ENCODE data around the gene CNIH4. TPM values are rescaled to one million over a fixed set of nuclear protein-coding genes. Genes with fewer than 3 reads are reported as not detected.
"Not testable (repeated sequence)": the region's sequence is repeated elsewhere in the genome, so short reads cannot be mapped to it uniquely, and the experiment has no call there.

CNIH4 gene
- total and polyA plus RNA-seq, 11 donors = 15.7 to 84.6 (median 33.7) TPM

GRCh38 chr1:224427346-224427745 lies 70.7 kb downstream of the CNIH4 start:
- Histone ChIP-seq H3K36me3 (peaks cover 0 to 83% (median 76%) of the 10 kb centered on the region in 9 donors), H3K27ac (peak overlapping the region in 2 of 12 donors; percentile 22 to 25), H3K27me3 (no peaks in the 10 kb centered on the region), H3K9me3 (no peaks in the 10 kb centered on the region), H3K4me3 (no peak overlapping the region), H3K4me1 (peaks cover 12 to 68% (median 35%) of the 10 kb centered on the region in 12 donors)
- WGBS, 4 donors = 83 to 94% (median 86%) methylated on average over 1 of the region's 1 CpG
- TF ChIP-seq CTCF (IDR thresholded peaks at IDR 0.05) (no peak), POLR2A (IDR thresholded peaks at IDR 0.05) (no peak)
- ATAC-seq (no peak), DNase-seq (no peak)
- intact Hi-C loops (cut with DNase I) = loop anchor here in 1 of 10 donors (5.0 kb wide), 1 partner anchor 35 kb away; no protein-coding TSS in a partner anchor

DNA sequence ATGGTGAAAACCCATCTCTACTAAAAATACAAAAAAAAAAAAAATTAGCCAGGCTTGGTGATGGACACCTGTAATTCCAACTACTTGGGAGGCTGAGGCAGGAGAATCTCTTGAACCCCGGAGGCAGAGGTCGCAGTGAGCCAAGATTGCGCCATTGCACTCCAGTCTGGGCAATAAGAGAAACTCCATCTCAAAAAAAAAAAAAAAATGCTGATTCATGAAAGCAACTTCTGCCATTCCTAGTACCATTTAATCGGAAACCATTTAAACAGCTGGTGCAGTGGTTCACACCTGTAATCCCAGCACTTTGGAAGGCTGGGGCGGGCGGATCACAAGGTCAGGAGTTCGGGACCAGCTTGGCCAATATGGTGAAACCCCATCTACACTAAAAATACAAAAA lies 72.0 kb downstream of the CNIH4 start:
- peaks cover 12 to 74% (median 37%) of the 10 kb centered on the region in 12 donors for H3K4me1 ChIP-seq
- WGBS, 4 donors = 83 to 97% (median 93%) methylated on average over 7 of the region's 7 CpGs
- intact Hi-C loops (cut with DNase I) = loop anchor here in 1 of 10 donors (5.0 kb wide), 1 partner anchor 36 kb away; no protein-coding TSS in a partner anchor

More for the DNA sequence above, 72.0 kb downstream of the CNIH4 start:
- not testable (repeated sequence) for H3K9me3 ChIP-seq, DNase-seq, H3K27ac ChIP-seq, H3K27me3 ChIP-seq, H3K4me3 ChIP-seq, ATAC-seq
- H3K36me3 ChIP-seq = peaks cover 0 to 69% (median 62%) of the 10 kb centered on the region in 9 donors

Small RNA genes within 50 kb of the gene (microRNA-seq; reads per million reads assigned to microRNA genes)
- gene MIR4742 = 0 to 2.9 (median 1.2) reads per million in 4 donors

Other genes with a start within 250 kb of the CNIH4 start
- 10 to 100 TPM; 17.0 to 24.5 (median 19.3) TPM for gene FBXO28, start 242.8 kb upstream of the CNIH4 start, total RNA-seq
- gene FBXO28, start 242.8 kb upstream of the CNIH4 start, polyA plus RNA-seq = 10 to 100 TPM in 1 of 2 donors, 1 to 10 TPM in 1; 5.4 to 13.1 TPM
- gene DEGS1, start 173.6 kb upstream of the CNIH4 start, total RNA-seq = 10 to 100 TPM; 35.8 to 75.2 (median 46.3) TPM
- gene DEGS1, start 173.6 kb upstream of the CNIH4 start, polyA plus RNA-seq = 10 to 100 TPM; 40.9 to 54.5 TPM
- gene NVL, start 26.7 kb upstream of the CNIH4 start, total RNA-seq = 10 to 100 TPM in 2 of 9 donors, 1 to 10 TPM in 7; 4.8 to 14.8 (median 8.7) TPM
- gene NVL, start 26.7 kb upstream of the CNIH4 start, polyA plus RNA-seq = 10 to 100 TPM; 11.8 to 14.1 TPM
- gene WDR26, start 77.9 kb downstream of the CNIH4 start, total RNA-seq = 10 to 100 TPM; 44.3 to 83.8 (median 64.2) TPM
- 10 to 100 TPM; 20.2 to 28.7 TPM for gene WDR26, start 77.9 kb downstream of the CNIH4 start, polyA plus RNA-seq